ENCODE results near the gene LSM14B. TPM values are rescaled to one million over a fixed set of nuclear protein-coding genes. Genes with fewer than 3 reads are reported as not detected.
A peak's percentile ranks its signal among the peaks of the same experiment; 100 is the strongest.

LSM14B gene
- total and polyA plus RNA-seq, 11 donors = 26.1 to 64.7 (median 54.6) TPM

- 94 to 96% (median 94%) methylated on average over 15 of the region's 15 CpGs for WGBS, 4 donors
- Histone ChIP-seq H3K27me3 (no peaks in the 10 kb centered on the region), H3K4me3 (no peak overlapping the region), H3K36me3 (peaks cover 0 to 70% (median 45%) of the 10 kb centered on the region in 9 donors), H3K4me1 (peaks cover 0 to 5% (median under 1%) of the 10 kb centered on the region in 12 donors), H3K9me3 (no peaks in the 10 kb centered on the region), H3K27ac (no peak overlapping the region)
- no peak for ATAC-seq
- intact Hi-C loops (cut with DNase I) = no loop called here
- TF ChIP-seq CTCF (IDR thresholded peaks at IDR 0.05) (no peak), POLR2A (IDR thresholded peaks at IDR 0.05) (no peak)
- peak in 1 of 5 donors; percentile 37 for DNase-seq
These were observed 54.6 kb downstream of the LSM14B start for GRCh38 chr20:62176866-62177265.

GRCh38 chr20:62177307-62177706 lies 55.0 kb downstream of the LSM14B start:
- TF ChIP-seq CTCF (IDR thresholded peaks at IDR 0.05) (no peak), POLR2A (IDR thresholded peaks at IDR 0.05) (no peak)
- Histone ChIP-seq H3K4me3 (no peak overlapping the region), H3K4me1 (peaks cover 0 to 7% (median 5%) of the 10 kb centered on the region in 12 donors), H3K9me3 (no peaks in the 10 kb centered on the region), H3K27me3 (no peaks in the 10 kb centered on the region), H3K27ac (no peak overlapping the region), H3K36me3 (peaks cover 0 to 69% (median 45%) of the 10 kb centered on the region in 9 donors)
- WGBS, 4 donors = 88 to 94% (median 91%) methylated on average over 9 of the region's 9 CpGs
- intact Hi-C loops (cut with DNase I) = no loop called here
- ATAC-seq (no peak), DNase-seq (no peak)

DNA sequence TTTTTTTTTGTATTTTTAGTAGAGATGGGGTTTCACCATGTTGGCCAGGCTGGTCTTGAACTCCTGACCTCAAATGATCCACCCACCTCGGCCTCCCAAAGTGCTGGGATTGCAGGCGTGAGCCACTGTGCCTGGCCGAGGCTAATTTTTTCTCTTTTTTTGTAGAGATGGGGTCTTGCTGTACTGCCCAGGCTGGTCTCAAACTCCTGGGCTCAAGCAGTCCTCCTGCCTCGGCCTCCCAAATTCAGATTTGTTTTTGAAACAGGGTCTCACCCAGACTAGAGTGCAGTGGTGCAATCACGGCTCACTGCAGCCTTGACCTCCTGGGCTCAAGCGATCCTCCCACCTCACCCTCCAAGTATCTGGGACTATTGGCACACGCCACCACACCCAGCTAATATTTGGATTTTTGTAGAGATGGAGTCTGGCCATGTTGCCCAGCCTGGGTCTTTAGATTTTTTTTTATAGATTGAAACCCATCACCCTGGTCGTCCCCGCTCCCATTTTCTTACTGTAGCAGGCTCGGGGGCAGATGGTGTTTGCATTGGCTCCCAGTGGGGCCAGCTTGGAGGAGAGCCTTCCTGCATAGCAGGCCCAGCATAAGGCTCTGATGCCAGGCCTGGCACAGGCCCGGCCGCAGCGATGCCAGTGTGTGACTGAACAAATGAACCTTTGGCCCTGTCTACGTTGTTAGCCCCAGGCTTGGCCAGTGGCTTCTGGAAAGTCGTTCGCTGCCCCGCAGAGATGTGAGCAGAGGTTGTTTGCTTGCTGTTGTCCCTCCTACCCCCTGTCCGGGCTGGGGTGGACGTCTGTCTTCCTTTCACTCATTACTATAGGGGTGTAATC lies 56.3 kb downstream of the LSM14B start:
- DNase-seq (peak in 1 of 5 donors; percentile 44), ATAC-seq (no peak)
- Histone ChIP-seq H3K27me3 (no peaks in the 10 kb centered on the region), H3K36me3 (peaks cover 0 to 58% (median 36%) of the 10 kb centered on the region in 9 donors), H3K4me3 (no peak overlapping the region), H3K27ac (no peak overlapping the region), H3K4me1 (peaks cover 1 to 10% (median 7%) of the 10 kb centered on the region in 12 donors), H3K9me3 (no peaks in the 10 kb centered on the region)
- TF ChIP-seq CTCF (IDR thresholded peaks at IDR 0.05) (no peak), POLR2A (IDR thresholded peaks at IDR 0.05) (no peak)
- WGBS, 4 donors = 93 to 96% (median 94%) methylated on average over 17 to 19 of the region's 19 CpGs
- intact Hi-C loops (cut with DNase I) = no loop called here

DNA sequence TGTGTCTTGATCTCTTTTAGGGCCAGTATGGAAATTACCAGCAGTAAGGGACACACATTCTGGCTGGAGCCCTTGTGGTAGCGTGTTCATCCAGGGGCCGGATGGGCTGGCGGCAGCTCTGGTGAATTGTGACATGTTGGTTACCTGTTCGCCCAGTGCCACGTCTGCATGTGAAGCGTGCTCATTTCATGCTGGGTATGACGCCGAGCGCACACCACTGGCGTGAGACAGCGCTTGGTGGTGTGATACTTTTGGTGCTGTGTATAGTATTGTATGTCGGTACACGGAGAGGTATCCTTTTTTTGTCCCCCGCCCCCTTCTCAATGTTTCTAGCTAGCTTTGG lies 56.9 kb downstream of the LSM14B start:
- no peak overlapping the region for H3K4me3 ChIP-seq
- peaks cover 0 to 52% (median 35%) of the 10 kb centered on the region in 9 donors for H3K36me3 ChIP-seq
- intact Hi-C loops (cut with DNase I) = no loop called here
- no peaks in the 10 kb centered on the region for H3K27me3 ChIP-seq
- H3K27ac ChIP-seq = no peak overlapping the region
- DNase-seq (peak in 1 of 5 donors; percentile 16), ATAC-seq (no peak)
- TF ChIP-seq POLR2A (IDR thresholded peaks at IDR 0.05) (no peak), CTCF (IDR thresholded peaks at IDR 0.05) (no peak)
- 93 to 99% (median 97%) methylated on average over 14 of the region's 14 CpGs for WGBS, 4 donors
- no peaks in the 10 kb centered on the region for H3K9me3 ChIP-seq
- H3K4me1 ChIP-seq = peaks cover 4 to 16% (median 13%) of the 10 kb centered on the region in 12 donors

Data from heart left ventricle (tissue), 16 donors.